Measurements from ENCODE around the gene FHIP1A.

DNA sequence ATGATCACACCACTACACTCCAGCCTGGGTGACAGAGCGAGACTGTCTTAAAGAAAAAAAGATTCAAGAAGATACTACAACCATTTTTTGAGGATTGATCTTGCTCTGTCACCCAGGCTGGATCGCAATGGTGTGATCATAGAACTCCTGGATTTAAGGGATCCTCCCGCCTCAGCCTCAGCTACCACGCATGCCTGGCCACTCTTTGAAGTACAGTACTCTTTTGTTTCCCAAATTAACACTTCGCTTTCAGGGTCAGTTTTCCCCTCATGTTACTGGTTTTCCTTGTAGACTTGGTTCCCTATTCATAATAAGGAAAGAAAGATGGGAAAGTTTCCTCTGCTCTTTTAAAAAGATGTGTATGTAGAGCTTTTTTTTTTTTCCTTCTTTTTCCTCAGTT lies 34.3 kb downstream of the FHIP1A start:
- TF ChIP-seq, protein P1, sequence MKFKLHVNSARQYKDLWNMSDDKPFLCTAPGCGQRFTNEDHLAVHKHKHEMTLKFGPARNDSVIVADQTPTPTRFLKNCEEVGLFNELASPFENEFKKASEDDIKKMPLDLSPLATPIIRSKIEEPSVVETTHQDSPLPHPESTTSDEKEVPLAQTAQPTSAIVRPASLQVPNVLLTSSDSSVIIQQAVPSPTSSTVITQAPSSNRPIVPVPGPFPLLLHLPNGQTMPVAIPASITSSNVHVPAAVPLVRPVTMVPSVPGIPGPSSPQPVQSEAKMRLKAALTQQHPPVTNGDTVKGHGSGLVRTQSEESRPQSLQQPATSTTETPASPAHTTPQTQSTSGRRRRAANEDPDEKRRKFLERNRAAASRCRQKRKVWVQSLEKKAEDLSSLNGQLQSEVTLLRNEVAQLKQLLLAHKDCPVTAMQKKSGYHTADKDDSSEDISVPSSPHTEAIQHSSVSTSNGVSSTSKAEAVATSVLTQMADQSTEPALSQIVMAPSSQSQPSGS (CRISPR knock-in tag; IDR thresholded peaks at IDR 0.05): no peak
- TF ChIP-seq PAWR (CRISPR knock-in tag; IDR thresholded peaks at IDR 0.05; ENCODE audit: borderline replicate concordance): no peak
- no peak for TF ChIP-seq FOXK1 (CRISPR knock-in tag; IDR thresholded peaks at IDR 0.05; ENCODE audit: borderline replicate concordance, low read depth)
- no peak for TF ChIP-seq ZFX (CRISPR knock-in tag; IDR thresholded peaks at IDR 0.05; ENCODE audit: low read depth)
- TF ChIP-seq, protein P2, sequence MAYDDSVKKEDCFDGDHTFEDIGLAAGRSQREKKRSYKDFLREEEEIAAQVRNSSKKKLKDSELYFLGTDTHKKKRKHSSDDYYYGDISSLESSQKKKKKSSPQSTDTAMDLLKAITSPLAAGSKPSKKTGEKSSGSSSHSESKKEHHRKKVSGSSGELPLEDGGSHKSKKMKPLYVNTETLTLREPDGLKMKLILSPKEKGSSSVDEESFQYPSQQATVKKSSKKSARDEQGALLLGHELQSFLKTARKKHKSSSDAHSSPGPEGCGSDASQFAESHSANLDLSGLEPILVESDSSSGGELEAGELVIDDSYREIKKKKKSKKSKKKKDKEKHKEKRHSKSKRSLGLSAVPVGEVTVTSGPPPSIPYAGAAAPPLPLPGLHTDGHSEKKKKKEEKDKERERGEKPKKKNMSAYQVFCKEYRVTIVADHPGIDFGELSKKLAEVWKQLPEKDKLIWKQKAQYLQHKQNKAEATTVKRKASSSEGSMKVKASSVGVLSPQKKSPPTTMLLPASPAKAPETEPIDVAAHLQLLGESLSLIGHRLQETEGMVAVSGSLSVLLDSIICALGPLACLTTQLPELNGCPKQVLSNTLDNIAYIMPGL (CRISPR knock-in tag; IDR thresholded peaks at IDR 0.05; ENCODE audit: borderline replicate concordance in 1 of 2, low read depth in 1 of 2): no peak
- TF ChIP-seq, protein P3, sequence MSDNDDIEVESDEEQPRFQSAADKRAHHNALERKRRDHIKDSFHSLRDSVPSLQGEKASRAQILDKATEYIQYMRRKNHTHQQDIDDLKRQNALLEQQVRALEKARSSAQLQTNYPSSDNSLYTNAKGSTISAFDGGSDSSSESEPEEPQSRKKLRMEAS (IDR thresholded peaks at IDR 0.05): no peak
- no peak for TF ChIP-seq RELA (CRISPR knock-in tag; IDR thresholded peaks at IDR 0.05)
- TF ChIP-seq KAT7 (CRISPR knock-in tag; IDR thresholded peaks at IDR 0.05; ENCODE audit: borderline replicate concordance): no peak
- no peak for TF ChIP-seq EP300 (IDR thresholded peaks at IDR 0.05; ENCODE audit: low read depth in 2 of 2, low read length in 2 of 2)
- TF ChIP-seq EP300 (CRISPR knock-in tag; IDR thresholded peaks at IDR 0.05; ENCODE audit: borderline replicate concordance): no peak
- no peak for TF ChIP-seq NR2F6 (IDR thresholded peaks at IDR 0.05)
- TF ChIP-seq NR2F6 (CRISPR knock-in tag; IDR thresholded peaks at IDR 0.05): no peak
- TF ChIP-seq FOXK2 (IDR thresholded peaks at IDR 0.05): no peak
- TF ChIP-seq, protein P4, sequence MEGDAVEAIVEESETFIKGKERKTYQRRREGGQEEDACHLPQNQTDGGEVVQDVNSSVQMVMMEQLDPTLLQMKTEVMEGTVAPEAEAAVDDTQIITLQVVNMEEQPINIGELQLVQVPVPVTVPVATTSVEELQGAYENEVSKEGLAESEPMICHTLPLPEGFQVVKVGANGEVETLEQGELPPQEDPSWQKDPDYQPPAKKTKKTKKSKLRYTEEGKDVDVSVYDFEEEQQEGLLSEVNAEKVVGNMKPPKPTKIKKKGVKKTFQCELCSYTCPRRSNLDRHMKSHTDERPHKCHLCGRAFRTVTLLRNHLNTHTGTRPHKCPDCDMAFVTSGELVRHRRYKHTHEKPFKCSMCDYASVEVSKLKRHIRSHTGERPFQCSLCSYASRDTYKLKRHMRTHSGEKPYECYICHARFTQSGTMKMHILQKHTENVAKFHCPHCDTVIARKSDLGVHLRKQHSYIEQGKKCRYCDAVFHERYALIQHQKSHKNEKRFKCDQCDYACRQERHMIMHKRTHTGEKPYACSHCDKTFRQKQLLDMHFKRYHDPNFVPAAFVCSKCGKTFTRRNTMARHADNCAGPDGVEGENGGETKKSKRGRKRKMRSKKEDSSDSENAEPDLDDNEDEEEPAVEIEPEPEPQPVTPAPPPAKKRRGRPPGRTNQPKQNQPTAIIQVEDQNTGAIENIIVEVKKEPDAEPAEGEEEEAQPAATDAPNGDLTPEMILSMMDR (CRISPR knock-in tag; IDR thresholded peaks at IDR 0.05): no peak

All from HepG2 (cell line).